ENCODE data around the gene L3MBTL4.

GRCh38 chr18:6109743-6110142, 305.0 kb downstream of the L3MBTL4 start:
- TF ChIP-seq POLR2A (IDR thresholded peaks at IDR 0.05) = no peak
- TF ChIP-seq CTCF (IDR thresholded peaks at IDR 0.05) = no peak

Data from body of pancreas (tissue), 4 donors.